NCI-H1436 (cell line): ENCODE data around the gene SUN2.
A peak's percentile ranks its signal among the peaks of the same experiment; 100 is the strongest.
"Not testable (repeated sequence)": the region's sequence is repeated elsewhere in the genome, so short reads cannot be mapped to it uniquely, and the experiment has no call there.

Experiments
- DNase-seq: peaks from one replicate; lab custom pipeline; 2025; lab: John Stamatoyannopoulos, UW

The SUN2 gene, protein sequence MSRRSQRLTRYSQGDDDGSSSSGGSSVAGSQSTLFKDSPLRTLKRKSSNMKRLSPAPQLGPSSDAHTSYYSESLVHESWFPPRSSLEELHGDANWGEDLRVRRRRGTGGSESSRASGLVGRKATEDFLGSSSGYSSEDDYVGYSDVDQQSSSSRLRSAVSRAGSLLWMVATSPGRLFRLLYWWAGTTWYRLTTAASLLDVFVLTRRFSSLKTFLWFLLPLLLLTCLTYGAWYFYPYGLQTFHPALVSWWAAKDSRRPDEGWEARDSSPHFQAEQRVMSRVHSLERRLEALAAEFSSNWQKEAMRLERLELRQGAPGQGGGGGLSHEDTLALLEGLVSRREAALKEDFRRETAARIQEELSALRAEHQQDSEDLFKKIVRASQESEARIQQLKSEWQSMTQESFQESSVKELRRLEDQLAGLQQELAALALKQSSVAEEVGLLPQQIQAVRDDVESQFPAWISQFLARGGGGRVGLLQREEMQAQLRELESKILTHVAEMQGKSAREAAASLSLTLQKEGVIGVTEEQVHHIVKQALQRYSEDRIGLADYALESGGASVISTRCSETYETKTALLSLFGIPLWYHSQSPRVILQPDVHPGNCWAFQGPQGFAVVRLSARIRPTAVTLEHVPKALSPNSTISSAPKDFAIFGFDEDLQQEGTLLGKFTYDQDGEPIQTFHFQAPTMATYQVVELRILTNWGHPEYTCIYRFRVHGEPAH

DNA sequence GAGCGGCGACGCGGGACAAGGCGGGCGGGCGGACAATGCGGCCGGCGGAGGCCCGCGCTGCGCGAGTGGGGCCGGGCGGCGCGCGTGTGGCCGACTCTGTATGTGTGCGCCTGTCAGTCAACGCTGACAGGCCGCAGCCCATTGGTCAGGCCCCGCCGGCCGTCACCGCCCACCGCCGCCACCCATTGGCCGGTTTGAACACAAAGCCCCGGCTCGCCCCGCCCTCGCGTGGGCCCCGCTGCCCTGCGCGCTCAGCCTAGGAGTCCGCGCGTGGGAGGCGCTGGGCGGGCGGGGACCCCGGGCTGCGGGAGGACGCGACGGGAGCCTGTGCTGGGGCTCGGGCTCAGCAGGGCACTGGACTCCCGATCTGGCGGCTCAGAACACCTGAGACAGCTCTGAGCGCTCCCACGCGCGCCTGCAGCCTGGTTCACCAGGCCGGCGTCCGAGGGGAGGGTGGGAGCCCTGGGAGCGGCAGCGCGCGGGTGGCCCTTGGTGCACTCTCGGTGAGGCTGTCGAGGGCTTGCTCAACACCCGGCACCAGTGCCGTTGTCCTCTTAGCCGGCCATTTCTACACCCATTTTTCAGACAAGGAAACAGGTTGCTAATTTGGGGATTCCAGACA lies at the start of gene SUN2:
TSS of gene SUN2 (minus strand) at position 88 of the 622 bp plus-strand sequence. CDS start 3,370 bp downstream, outside the sequence.
- DNase-seq: peak; percentile 79

DNA sequence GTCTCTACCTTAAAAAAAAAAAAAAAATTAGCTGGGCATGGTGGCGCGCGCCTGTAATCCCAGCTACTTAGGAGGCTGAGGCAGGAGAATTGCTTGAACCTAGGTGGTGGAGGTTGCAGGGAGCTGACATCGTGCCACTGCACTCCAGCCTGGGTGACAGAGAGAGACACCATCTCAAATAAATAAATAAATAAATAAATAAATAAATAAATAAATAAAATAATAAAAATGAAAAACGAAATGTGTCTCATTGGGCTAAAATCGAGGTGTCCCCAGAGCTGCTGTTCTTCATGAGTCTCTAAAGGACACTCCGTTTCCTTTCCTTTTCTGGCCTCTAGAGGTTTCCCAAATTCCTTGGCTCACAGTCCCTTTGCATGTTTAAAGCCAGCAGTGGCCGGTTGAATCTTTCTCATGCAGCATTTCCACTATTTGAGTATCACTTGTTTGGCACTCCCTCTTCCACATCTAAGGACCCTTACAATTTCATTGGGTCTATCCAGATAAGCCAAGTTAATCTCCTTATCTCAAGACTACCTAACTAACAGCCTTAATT lies 49.3 kb upstream of the SUN2 start:
- not testable (repeated sequence) for DNase-seq

DNA sequence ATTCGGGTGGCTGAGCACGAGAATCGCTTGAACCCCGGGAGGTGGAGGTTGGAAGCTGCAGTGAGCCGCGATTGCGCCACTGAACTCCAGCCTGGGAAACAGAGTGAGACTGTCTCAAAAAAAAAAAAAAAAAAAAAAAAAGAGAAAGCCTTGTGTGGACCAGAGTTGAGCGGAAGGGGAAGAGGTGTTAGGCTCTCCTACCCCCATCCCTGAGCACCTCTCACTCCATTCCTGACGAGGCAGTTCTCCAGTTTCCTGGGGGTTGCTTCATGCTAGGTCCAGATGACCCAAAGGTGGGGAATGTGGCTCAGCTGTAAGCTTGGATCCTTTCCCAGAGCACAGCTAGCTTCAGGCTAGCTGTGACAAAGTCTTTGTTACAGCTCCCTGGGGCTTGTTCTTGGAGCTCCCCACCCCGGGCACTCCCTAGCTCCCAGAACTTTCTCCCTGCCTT lies 46.9 kb upstream of the SUN2 start:
- no peak for DNase-seq

DNA sequence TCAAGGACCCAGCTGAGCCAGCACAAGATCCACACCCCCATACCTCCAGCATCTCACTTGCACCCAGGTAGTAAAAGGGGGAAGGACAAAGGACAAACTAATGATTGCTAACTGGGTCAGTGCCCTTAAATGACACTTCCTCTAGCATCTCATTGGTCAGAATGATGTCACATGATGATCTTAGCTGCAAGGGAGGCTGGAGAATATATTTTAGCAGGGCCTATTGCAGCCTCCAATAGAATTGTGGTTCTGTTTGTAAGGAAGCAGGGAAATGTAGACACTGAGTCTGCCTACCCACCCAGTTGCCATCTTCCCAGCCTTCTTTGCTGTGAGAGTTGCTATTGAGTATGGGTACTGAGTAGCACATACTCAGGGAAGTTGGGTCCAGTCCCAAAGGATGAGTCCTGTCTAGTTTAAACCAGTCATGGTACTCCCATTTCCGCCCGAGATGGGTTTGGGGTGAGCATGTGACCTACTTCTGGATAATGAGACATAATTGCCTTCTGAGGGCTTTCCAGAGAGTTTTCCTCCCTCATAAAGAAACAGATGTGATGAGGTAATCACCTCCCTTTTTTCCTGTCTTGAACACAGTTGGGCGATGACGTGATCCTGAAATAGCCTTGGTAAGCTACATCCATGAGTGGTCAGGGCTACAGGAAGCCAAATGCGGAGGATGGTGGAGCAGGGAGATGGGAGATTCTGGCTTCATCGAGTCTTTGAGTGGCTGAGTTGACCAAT lies 43.6 kb upstream of the SUN2 start:
- peak; percentile 8 for DNase-seq

DNA sequence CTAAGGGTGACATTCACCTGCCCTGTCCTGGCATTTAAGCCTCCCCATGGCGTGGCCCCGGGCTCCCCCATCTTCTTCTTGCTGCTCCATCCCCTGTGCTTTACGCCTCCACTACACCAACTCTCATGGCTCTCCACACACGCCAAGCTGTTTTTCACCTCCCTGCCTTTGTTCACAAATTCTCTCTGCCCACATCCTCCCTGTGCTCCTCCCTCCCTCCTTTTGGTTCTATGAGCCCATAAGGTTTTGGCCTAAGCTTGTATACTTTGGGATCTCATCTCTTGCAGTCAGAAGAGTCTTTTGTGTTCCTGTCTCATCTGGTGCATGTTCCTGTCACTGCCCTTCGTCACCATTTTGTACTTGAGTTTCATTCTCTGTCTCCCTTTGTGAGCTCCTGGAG lies 42.7 kb upstream of the SUN2 start:
- DNase-seq: no peak

DNA sequence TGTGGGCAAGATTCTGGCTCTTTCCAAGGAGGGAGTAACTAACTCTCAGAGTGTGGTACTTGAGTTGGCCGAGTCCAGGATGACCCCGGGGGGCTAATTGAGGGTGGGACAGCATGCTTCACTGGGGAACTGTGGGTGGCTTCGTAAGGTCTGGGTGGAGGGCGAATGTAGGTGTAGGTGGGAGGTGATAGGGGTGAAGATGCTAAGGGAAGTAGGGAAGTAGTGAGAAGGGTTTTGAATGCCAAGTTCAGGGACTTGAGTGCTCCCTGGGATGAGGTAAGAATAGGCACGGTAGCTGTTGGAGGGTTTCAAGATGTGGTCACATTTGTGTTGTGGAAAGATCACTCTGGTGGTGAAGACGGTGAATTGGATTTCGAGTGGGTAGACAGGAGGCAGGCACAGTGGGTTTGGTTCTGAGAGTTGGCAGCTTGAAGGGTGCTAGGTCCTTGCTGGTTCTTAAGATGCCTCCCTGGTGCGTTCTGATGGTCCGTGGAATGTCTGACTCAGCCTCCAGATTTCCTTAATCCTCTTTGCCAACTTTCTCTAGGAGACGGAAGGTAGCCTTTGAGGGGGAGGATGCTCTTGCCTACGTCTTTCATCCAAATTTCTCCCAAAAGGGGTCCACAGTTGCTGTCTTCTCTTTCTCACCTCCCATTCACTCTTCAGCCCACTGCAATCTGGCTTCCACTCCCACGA lies 40.6 kb upstream of the SUN2 start:
- DNase-seq: no peak

DNA sequence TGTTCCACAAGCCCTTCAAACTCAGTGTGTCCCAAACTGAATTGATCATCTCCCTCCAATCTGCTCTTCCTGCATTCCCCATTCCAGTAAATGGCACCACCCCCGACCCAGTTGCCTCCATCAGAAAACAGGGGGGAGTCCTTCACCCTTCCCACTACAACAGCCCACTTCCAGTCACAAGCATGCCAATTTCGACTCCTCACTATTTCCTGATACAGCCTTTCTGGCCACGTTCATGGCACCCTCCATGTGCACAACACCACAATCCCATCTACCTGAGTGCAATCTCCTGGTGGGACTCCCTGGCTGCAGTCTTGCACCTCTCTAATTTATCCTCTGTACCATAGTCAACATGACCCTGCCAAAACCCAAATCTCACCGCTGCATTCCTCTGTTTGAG lies 39.8 kb upstream of the SUN2 start:
- DNase-seq: no peak

DNA sequence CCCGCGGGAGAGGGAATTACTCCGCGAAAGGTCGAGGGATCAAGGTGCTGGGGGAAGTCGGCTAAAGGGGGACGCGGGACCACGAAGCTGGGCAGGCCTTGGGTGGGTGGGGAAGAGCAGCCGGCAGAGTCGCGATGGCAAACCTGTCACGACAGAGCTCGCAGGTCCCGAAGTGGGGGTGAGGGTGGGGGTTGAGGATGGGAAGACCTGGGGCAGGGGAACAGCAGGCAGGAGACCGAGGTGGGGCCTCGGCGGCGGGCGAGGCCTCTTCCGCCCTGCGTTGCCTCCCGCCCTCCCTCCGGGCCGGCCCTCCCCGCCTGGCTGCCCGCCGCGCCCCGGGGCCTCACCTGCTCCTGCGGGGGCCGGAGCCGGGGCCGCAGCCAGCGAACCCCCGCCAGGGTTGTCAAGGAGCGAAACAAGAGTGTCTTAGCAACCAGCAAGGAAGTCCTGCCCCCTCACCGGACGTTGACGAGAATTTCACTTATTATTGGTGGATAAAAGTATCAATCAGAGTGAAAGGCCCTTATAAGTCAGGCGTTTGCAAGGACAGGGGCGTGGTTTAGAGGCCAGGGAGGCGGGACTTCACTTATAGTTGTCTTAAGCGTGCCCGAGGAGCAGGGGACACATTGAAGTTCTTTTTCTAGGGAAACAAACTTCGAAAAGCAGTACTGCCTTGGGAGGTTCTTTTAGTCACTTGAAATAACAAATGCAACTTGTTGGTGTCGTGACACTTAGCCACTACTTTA lies 38.1 kb upstream of the SUN2 start, which contains the start of gene DNAL4:
TSS of gene DNAL4 (minus strand) at position 423 of the 746 bp plus-strand sequence. CDS start 11,412 bp downstream, outside the sequence.
- DNase-seq: peak; percentile 98

DNA sequence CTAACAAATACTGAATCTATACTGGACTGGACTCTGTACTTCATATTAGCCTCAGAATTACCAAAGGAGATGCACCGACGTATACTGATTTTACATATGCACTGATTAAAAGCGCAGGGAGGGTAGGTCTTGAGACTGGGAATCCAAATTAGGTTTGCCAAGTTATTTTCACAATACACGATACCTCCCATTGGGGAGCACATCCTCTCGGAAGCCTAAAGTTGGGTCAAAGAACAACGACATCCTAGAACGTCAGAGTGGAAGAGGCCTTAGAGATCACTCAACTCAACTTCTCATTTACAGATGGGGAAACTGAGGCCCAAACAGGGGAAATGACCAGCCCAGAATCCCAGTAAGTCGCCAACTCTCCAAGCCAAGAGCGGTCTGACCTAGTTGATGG lies 37.5 kb upstream of the SUN2 start:
- no peak for DNase-seq

DNA sequence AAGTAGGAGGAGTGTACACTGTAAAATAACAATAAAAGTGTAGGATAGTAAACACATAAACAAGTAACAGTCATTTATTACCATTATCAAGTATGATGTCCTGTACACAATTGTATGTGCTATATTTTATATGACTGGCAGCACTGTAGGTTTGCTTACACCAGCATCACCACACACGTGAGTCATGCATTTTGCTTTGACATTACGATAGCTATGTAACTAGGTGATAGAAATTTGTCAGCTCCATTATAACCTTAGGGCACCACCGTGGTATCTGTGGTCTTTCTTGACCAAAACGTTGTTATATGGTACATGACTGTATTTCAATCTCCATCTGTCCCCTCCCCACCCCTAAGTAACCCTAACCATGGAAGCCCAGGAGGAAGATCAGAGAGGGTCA lies 37.0 kb upstream of the SUN2 start:
- no peak for DNase-seq

DNA sequence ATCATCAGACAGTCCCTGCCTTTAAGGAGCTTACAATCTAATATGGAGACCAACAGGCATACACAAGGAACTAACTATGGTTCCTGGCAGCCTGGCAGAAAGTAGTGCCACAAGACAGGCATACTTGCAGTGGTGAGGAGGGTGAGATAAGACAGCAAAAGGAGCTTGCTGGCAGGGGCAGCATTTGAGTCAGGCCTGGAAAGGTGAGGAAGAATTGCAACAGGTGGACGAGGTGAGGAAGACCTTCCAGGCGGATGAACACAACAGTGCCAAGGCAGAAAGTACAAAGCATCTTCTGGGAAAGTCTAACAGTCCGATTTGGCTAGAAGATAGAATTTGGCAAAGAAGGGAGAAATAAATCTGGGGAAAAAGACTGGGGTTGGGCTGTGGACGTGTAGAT lies 33.8 kb upstream of the SUN2 start:
- DNase-seq: no peak

DNA sequence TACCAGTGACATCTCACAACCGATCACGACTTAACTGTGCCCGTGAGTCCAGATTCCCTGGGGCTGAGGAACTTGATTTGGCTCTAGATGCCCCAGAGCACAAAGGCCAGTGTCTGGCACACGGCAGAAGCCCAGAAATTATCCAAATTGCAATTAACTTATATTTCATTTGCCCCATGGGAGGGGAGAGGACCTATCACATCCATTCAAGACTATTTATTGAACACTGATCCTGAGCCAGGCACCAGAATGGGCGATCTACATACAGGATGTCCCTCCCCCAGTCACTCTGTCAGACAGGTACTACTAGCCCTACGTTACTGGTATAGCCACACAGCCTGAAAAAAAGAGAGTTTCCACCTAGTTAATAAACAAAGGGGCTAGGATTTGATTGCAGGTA lies 33.0 kb upstream of the SUN2 start:
- no peak for DNase-seq

DNA sequence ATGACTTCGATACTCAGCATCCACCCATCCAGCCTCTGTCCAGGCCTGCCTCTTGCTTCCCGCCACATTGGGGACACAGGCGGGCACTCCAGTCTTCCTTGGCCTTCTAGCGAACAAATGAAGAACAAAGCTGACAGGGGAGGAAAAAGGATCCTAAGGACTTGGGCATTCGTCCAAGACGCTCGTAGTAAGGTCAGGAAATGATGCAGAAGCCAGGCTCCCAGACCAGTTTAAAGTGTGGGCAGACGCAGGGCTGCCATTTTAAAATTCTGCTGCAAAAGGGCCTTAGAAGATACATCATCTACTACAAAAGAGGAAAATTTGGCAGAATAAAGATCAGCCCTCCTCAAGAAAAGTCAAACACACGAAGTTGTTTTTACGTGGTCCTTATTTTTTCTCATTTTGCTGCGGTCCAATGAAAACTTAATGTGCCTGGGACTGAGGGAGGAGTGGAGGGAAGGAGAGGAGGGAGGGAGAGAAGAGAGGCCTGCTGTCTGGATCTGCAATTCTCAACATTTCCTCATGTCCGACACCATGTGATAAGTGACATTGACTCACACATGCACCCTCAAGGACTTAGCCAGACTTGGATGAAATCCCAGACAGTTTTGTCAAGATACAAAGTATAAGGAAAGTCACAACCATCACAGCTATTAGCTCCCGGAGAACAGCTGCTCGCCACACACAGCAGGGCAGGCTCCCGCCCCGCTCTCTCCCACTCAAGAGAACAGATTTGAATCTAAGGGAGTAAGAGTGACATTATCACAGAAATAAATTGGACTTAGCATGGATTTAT lies 32.4 kb upstream of the SUN2 start:
- no peak for DNase-seq

DNA sequence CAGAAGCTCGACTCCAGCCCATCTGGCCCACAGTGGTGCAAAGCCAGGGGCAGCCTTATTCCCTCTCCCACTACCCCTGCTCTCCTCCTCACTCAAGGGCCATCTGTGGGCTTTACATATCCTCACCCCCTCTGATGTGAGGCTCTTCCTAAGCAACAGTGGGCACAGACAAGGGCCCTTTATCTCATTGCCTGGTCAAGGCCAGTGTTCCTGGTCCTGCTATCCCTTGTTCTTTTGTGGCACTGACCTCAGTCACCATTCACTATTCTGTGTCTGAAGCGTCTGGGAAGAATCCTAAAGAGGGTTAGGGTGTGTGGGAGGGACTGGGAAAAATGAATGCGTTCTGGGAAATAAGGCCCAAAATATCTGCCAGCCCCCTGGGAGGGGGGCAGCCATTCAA lies 30.8 kb upstream of the SUN2 start:
- no peak for DNase-seq

DNA sequence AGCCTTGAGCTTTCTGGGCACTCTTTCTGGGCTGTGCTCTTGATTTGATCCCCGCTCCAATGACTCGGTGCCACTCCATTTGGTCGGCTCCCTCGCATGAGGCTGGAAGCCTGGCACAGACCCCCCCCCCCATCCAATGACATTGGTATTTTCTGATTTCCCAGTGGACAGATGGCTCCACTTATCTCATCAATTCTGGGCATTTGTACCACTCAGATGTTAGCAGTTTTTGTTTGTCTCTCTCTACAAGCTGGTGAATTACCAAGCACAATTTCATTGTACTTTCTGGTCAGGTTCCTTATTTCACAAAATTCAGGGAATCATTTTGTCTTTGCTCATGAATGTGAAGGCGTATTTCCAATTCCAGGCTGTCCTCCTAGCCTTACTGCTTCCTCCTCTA lies 29.1 kb upstream of the SUN2 start:
- DNase-seq: no peak

DNA sequence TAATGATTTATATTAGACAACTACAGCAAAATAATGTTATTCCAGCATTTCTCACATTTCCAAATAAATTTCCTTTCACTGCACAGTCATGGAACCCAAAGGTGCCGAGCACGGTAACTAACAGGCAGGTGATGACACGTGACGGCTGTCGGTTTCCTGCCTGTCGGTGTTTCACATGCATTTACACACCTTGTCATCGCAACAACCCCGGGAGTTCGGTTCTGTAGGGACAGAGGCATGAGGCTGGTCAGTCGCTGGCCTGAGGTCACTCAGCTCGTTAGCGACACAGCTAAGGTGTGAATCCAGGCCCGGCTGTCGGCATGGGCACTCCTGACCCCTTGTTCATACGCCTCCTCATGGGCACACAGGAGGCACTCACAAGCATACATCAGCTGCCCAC lies 28.2 kb upstream of the SUN2 start:
- no peak for DNase-seq

DNA sequence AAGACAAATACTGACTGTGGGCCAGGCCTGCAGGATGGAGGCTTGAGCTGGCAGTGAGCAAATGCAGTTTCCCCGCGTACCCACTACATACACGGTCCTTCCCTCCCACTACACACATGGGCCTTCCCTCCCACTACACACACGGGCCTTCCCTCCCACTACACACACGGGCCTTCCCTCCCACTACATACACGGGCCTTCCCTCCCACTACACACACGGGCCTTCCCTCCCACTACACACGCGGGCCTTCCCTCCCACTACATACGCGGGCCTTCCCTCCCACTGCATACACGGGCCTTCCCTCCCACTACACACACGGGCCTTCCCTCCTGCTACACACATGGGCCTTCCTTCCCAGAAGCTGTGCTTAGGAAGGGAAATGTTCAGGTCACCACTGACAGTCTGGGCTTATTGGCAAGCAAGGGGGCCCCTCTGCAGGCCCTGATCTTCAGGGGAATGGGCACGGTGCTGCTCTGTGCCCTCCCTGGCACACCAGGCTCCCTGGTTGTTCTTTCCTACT lies 27.4 kb upstream of the SUN2 start:
- no peak for DNase-seq

DNA sequence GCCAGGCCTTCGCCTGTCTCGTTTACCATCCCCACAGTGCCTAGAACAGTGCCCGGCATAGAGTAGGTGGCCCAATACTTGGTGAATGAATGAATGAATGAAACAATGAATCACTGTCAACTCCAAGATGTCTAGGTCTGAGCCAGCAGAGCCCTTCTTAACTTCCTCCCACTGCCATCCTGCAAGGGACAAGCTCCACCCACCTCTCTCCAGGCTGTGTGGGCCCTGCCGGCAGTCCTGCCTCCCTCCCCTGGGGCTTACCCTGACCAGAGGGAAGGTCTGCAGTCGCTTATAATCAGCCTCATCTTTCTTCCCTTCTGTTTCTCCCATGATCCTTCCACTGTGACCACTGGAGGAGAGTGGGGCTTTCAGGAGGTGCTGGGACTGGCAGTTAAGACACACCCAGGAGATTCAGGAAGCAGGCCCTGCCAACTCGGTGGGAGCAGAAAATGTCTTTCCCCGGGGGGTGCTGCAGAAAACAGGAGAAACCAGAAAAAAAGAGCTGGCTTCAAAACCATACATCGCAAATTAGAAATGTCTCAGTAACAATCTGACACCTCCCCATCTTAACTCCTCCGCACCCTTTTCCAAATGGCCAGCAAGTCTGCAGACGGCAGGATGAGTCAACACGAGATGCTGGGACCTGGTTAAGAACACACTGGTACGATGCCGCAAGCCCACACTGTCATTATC lies 26.8 kb upstream of the SUN2 start:
- DNase-seq: no peak

DNA sequence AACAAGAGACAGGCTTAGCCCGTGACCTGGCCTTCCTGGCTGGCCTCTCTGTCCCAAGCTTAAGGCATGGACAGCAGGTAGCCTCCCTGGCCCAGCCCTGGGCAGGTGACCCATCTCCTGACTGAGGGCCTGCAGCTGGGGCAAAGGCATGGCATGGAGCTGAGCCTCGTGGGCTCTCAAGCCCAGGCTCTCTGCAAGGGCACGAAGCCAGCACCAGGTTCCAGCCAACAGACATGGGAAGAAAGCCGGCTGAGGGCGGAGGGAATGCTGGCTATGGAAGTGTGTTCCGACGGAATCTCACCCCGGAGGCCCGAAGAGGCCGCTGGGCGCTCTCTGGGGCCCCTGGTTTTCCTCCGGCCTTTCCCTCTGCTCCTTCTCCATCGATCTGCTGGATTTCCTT lies 25.2 kb upstream of the SUN2 start:
- DNase-seq: no peak
